GM06990 (cell line): Measurements from ENCODE around the gene TBRG1.

Experiments used
- DNase-seq: peaks from one replicate; pipeline ENCODE4 v3.0.0-alpha.2; 2011; ENCODE audit not compliant: insufficient read length; ENCODE audit errors: extremely low read depth
- H3K27me3 ChIP-seq: replicated peaks from 2 replicates; pipeline ENCODE4 v1.6.0; 2011; ENCODE audit warnings: low read length; ENCODE audit not compliant: control insufficient read depth, insufficient read depth
- H3K36me3 ChIP-seq: 2 replicates; pipeline ENCODE4 v1.5.1; 2011; ENCODE audit warnings: low read length; ENCODE audit not compliant: control insufficient read depth, insufficient read depth
- H3K4me3 ChIP-seq: replicated peaks from 2 replicates; pipeline ENCODE4 v1.5.1; 2011; ENCODE audit warnings: low read depth, mild to moderate bottlenecking, control low read depth, low read length
- TF ChIP-seq, protein P1 (sequence below): IDR thresholded peaks from 2 replicates; pipeline ENCODE4 v1.5.1; 2011; ENCODE audit warnings: low read length, control low read depth, mild to moderate bottlenecking, inconsistent platforms; ENCODE audit not compliant: insufficient read depth, poor library complexity, severe bottlenecking

Gene TBRG1

GRCh38 chr11:124672536-124673215 lies 50.0 kb downstream of the TBRG1 start:
- H3K36me3 ChIP-seq, result no peaks in the 10 kb centered on the region
- H3K27me3 ChIP-seq, result no peaks in the 10 kb centered on the region
- peak overlapping the region; percentile 85 for H3K4me3 ChIP-seq
- no peak for DNase-seq
- TF ChIP-seq, protein P1, sequence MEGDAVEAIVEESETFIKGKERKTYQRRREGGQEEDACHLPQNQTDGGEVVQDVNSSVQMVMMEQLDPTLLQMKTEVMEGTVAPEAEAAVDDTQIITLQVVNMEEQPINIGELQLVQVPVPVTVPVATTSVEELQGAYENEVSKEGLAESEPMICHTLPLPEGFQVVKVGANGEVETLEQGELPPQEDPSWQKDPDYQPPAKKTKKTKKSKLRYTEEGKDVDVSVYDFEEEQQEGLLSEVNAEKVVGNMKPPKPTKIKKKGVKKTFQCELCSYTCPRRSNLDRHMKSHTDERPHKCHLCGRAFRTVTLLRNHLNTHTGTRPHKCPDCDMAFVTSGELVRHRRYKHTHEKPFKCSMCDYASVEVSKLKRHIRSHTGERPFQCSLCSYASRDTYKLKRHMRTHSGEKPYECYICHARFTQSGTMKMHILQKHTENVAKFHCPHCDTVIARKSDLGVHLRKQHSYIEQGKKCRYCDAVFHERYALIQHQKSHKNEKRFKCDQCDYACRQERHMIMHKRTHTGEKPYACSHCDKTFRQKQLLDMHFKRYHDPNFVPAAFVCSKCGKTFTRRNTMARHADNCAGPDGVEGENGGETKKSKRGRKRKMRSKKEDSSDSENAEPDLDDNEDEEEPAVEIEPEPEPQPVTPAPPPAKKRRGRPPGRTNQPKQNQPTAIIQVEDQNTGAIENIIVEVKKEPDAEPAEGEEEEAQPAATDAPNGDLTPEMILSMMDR, result no peak

DNA sequence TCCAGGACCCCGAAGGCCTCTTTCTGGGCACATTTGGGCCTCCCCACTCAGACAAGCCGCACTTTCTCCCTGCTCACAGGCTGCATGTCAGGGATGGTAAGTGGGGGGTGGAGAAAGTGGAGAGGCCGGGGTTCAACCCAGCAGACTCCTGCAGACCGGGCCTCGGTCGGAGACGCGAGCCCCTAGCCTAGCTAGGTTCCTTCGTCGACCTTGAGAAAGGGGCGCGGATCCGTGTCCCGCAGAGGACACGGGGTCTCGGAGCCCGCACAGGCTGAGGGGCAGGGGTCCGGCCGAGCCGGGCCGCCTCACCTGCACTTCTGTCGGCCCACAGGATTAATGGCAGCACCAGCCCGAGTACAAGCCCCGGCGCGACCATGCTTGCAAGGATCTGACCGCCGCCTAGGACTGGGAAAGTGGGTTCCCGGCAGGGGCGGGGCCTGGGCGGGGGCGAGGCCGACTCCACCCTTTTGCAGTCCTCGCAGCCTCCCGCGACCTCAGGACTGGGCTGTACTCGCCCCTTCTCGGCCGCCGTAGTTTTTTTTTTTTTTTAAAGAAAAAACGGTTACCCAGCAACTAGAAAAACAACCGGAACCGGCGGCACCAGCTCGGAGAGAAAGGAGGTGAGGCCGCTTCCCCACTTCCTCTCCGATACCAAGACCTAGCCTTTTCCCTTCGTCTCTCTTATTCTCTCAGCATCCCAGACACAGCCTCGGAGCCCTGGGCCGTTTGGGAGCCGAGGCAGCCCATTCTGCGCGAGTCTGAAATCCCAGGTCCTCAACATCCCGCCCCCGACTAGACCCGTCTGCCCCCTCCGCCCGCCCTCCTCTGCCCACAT lies 50.9 kb downstream of the TBRG1 start, which contains the start of the genes SIAE and SPA17:
SIAE (minus strand) TSS at position 407 of the 835 bp plus-strand sequence; CDS start at position 376, 31 bp downstream.
SPA17 (plus strand) TSS at position 572 of the 835 bp plus-strand sequence. CDS start 1,361 bp downstream, outside the sequence.
- H3K36me3 ChIP-seq, result no peaks in the 10 kb centered on the region
- H3K4me3 ChIP-seq, result peak within 1 kb of the TSS; percentile 85
- TF ChIP-seq, protein P1, result no peak
- DNase-seq, result peak; percentile 91
- no peaks in the 10 kb centered on the region for H3K27me3 ChIP-seq

DNA sequence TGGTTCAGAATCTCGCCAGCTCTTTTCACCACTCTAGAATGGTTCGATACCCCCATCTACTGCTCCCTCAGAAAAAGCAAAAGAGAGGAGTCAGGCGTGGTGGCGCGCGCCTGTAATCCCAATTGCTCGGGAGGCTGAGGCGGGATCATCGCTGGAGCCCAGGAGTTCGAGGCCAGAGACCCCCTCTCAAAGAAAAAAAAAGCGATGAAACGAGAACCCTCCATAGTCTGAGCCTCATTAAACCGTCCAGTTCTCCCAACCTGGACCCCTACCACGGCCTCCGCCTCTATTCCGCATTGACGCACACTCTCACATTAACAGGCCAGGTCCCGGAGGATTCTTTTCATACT lies 51.5 kb downstream of the TBRG1 start:
- DNase-seq, result no peak
- TF ChIP-seq, protein P1, result no peak
- Histone ChIP-seq H3K4me3 (peak overlapping the region; percentile 85), H3K36me3 (no peaks in the 10 kb centered on the region), H3K27me3 (no peaks in the 10 kb centered on the region)

GRCh38 chr11:124674571-124674970 lies 51.9 kb downstream of the TBRG1 start:
- Histone ChIP-seq H3K36me3 (no peaks in the 10 kb centered on the region), H3K4me3 (peak overlapping the region; percentile 85; the same call in 1 of the 2 replicates), H3K27me3 (no peaks in the 10 kb centered on the region)
- no peak for DNase-seq
- TF ChIP-seq, protein P1, result no peak

DNA sequence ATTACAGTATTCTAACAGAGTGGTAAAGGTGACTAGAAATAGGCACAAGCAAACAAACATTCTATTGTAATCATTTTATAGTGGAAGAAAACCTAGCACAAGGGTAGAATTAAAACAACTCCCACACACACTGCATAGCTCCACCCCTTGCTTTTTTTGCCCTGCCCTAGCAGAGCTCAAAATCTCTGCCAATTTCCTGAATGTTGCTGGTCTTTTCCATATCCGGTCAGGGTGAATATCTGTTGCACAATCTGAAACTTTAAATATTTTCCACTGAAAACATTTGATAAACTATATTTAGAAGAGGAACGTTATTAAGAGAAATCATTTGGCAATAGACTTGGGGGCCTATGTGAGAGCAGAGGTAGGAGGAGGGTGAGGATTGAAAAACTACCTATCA lies 53.7 kb downstream of the TBRG1 start:
- Histone ChIP-seq H3K36me3 (no peaks in the 10 kb centered on the region), H3K27me3 (no peaks in the 10 kb centered on the region), H3K4me3 (no peak overlapping the region)
- no peak for DNase-seq
- TF ChIP-seq, protein P1, result no peak
